A673 (cell line): ENCODE measurements around the gene KRTAP10-5.

Experiments
- EZH2 ChIP-seq: fragments of 200-600 bp; sonication (generic); IDR thresholded peaks from 2 replicates; pipeline ENCODE4 v1.6.1; 2017; ENCODE audit warnings: borderline replicate concordance, low read depth, mild to moderate bottlenecking, mixed read lengths, antibody characterized with exemption, low read length; ENCODE audit not compliant: poor library complexity, severe bottlenecking
- TF ChIP-seq, protein P1 (sequence below): fragments of 300-800, 200-600 bp; sonication (generic); conservative IDR thresholded peaks from 2 replicates; pipeline ENCODE4 v1.5.1; 2017; ENCODE audit warnings: low read depth, mild to moderate bottlenecking, antibody characterized with exemption, low read length, moderate library complexity, mixed read lengths

DNA sequence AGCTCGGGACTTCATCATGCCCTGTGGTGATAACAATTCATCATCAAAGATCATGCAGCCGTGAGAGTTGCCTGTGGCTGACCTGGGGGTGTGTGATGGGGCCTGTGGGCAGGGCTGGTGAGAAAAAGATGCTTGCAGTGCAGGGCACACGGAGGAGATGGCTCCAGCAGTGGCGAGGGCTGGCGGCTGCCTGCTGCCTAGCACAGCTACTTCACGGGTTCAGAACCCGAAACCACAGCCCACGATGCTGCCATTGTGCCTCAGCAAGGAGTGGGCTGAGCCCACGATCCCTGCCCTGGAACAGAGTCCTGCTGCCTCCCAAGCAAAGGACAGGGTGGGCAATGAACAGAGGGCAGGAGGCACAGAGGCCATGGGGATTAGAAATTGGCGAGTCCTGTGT, 45.9 kb upstream of the KRTAP10-5 start:
- TF ChIP-seq, protein P1, sequence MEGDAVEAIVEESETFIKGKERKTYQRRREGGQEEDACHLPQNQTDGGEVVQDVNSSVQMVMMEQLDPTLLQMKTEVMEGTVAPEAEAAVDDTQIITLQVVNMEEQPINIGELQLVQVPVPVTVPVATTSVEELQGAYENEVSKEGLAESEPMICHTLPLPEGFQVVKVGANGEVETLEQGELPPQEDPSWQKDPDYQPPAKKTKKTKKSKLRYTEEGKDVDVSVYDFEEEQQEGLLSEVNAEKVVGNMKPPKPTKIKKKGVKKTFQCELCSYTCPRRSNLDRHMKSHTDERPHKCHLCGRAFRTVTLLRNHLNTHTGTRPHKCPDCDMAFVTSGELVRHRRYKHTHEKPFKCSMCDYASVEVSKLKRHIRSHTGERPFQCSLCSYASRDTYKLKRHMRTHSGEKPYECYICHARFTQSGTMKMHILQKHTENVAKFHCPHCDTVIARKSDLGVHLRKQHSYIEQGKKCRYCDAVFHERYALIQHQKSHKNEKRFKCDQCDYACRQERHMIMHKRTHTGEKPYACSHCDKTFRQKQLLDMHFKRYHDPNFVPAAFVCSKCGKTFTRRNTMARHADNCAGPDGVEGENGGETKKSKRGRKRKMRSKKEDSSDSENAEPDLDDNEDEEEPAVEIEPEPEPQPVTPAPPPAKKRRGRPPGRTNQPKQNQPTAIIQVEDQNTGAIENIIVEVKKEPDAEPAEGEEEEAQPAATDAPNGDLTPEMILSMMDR = no peak
- no peak for TF ChIP-seq EZH2
